Right lobe of liver (tissue), 6 donors: ENCODE results near the gene PLBD2. TPM values are rescaled to one million over a fixed set of nuclear protein-coding genes. Genes with fewer than 3 reads are reported as not detected.

Experiments used
- ATAC-seq, 4 donors: fragments of 200-7000 bp; cut with Tn5 transposase; one replicate each; pipeline ENCODE4 v1.9.1; 2020; ENCODE audit warnings: mild to moderate bottlenecking in 4 of 4, moderate library complexity in 4 of 4
- DNase-seq, 3 donors: peaks; one replicate each; pipeline ENCODE4 v3.0.0-alpha.2; 2020
- H3K27ac ChIP-seq, 3 donors: fragments of 200-600 bp; one replicate each; pipeline ENCODE4 v1.8.0; 2022
- H3K27me3 ChIP-seq, 2 donors: fragments of 200-600 bp; one replicate each; pipeline ENCODE4 v1.8.0; 2022
- H3K36me3 ChIP-seq, 4 donors: fragments of 200-600 bp; sonication (generic) in 1 of 4; one replicate each; pipeline versions ENCODE4 v1.5.1 to v1.8.0; 2017 to 2022; ENCODE audit warnings: control low read depth in 1 of 4
- H3K4me1 ChIP-seq, 4 donors: fragments of 200-600 bp; sonication (generic) in 1 of 4; one replicate each; pipeline versions ENCODE4 v1.5.1 to v1.8.0; 2017 to 2022; ENCODE audit warnings: control low read depth in 1 of 4
- H3K4me3 ChIP-seq, 3 donors: fragments of 200-600 bp; one replicate each; pipeline ENCODE4 v1.8.0; 2022
- H3K9me3 ChIP-seq, 4 donors: fragments of 200-600 bp; sonication (generic) in 1 of 4; one replicate each; pipeline versions ENCODE4 v1.5.1 to v1.8.0; 2017 to 2022; ENCODE audit warnings: control low read depth in 1 of 4
- POLR2A ChIP-seq: fragments of 450-650 bp; IDR thresholded peaks from one replicate; pipeline ENCODE4 v1.6.1; 2017; ENCODE audit warnings: antibody characterized with exemption, mild to moderate bottlenecking
- WGBS: methylation state at CpG from one replicate; pipeline ENCODE4 v1.1.6; 2018; ENCODE audit warnings: low coverage, low lambda C conversion rate; ENCODE audit not compliant: insufficient coverage; ENCODE audit errors: missing lambda C conversion rate; 5-methylcytosine and 5-hydroxymethylcytosine counted together
- intact Hi-C, 2 donors: fragments of 100-400 bp; cut with DNase I; formaldehyde crosslinking; loops; one replicate each; pipeline versions ENCODE4 v1.11.2 to v1.14.1; 2022
- total RNA-seq, 6 experiments: library from RNA; depleted of rRNA in 2 of 6; stranded (reverse); fragments of >200 nt in 2 of 6; fragmentation: NEBNext Ultra II Directional in 3 of 6; extraction: Animal tissue kit (Norgen Biotek cat#: 25700) in 3 of 6; gene quantifications; one replicate each; pipeline versions ENCODE4 v1.1.0 to v1.2.4, GENCODE V29; 2016 to 2023
- TF ChIP-seq, protein P1 (sequence below), 4 donors: fragments of 200-600 bp in 3 of 4; fragments of 450-650 bp in 1 of 4; IDR thresholded peaks; one replicate each; pipeline versions ENCODE4 v1.5.1 to v1.8.0; 2016 to 2022; ENCODE audit warnings: antibody characterized with exemption in 4 of 4, mild to moderate bottlenecking in 2 of 4
- donor health status: DM: no; HTN: yes; CAD: no.
- donor health status: DM: no; HTN: no; CAD: no.
- donor health status: DM: no; HTN: no; CAD: no.
- donor health status: DM: no; HTN: yes; CAD: no.
- donor health status: DM: no; HTN: yes; CAD: no.

The PLBD2 gene
- total RNA-seq, 6 experiments from 2014 or later, result 18.4 to 34.1 (median 28.8) TPM

DNA sequence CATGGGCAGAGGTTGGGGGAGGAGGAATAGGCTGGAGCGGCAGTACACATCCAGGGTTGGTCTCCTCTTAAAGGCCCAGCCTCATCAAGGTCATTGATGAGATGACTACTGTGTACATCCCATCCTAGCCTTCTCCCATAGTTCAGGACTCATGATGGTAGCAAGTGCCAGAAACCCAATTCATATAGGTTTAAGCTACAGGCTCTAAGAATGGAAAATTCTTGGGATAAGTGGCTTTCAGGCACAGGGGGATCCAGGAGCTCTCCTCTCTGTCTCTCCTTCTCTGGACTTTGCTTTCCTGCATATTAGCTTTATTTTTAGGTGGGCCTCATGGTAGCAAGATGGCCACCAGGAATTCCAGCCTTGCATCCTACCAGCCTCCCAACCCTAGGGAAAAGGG, 70.1 kb downstream of the PLBD2 start:
- intact Hi-C loops, result loop anchor here in 1 of 2 donors (5.0 kb wide), 1 partner anchor 116 kb away; no protein-coding TSS in a partner anchor
- peaks cover 0 to 2% (median 0%) of the 10 kb centered on the region in 4 donors for H3K4me1 ChIP-seq
- no peak for ATAC-seq
- H3K36me3 ChIP-seq, result no peaks in the 10 kb centered on the region
- H3K4me3 ChIP-seq, result no peak overlapping the region
- no CpG with 5 or more reads among the region's 1 CpG for WGBS
- no peaks in the 10 kb centered on the region for H3K9me3 ChIP-seq
- TF ChIP-seq, protein P1, sequence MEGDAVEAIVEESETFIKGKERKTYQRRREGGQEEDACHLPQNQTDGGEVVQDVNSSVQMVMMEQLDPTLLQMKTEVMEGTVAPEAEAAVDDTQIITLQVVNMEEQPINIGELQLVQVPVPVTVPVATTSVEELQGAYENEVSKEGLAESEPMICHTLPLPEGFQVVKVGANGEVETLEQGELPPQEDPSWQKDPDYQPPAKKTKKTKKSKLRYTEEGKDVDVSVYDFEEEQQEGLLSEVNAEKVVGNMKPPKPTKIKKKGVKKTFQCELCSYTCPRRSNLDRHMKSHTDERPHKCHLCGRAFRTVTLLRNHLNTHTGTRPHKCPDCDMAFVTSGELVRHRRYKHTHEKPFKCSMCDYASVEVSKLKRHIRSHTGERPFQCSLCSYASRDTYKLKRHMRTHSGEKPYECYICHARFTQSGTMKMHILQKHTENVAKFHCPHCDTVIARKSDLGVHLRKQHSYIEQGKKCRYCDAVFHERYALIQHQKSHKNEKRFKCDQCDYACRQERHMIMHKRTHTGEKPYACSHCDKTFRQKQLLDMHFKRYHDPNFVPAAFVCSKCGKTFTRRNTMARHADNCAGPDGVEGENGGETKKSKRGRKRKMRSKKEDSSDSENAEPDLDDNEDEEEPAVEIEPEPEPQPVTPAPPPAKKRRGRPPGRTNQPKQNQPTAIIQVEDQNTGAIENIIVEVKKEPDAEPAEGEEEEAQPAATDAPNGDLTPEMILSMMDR (IDR thresholded peaks at IDR 0.05), result no peak
- no peak for TF ChIP-seq POLR2A
- no peaks in the 10 kb centered on the region for H3K27me3 ChIP-seq
- no peak overlapping the region for H3K27ac ChIP-seq
- DNase-seq, result no peak

DNA sequence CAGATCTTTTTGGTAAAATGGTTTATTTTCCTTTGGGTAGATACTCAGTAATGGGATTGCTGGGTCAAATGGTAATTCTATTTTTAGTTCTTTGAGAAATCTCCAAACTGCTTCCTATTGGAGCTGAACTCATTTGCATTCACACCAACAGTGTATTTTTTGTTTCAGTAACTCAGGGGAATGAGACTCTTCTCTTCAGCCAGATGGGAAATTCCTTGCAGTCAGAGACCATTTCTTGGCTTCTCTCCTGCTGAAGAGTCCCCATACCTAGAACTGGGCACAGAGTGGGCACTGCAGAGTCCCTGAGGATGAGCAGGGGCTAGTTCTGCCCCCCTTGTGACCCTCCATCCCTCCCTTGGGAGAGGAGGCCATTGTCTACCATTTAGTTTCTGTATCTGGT, 74.6 kb downstream of the PLBD2 start:
- DNase-seq (no peak), ATAC-seq (no peak)
- no peaks in the 10 kb centered on the region for H3K9me3 ChIP-seq
- TF ChIP-seq POLR2A, result no peak
- TF ChIP-seq, protein P1 (IDR thresholded peaks at IDR 0.05), result no peak
- no peak overlapping the region for H3K4me3 ChIP-seq
- no peak overlapping the region for H3K27ac ChIP-seq
- no peaks in the 10 kb centered on the region for H3K27me3 ChIP-seq
- no peaks in the 10 kb centered on the region for H3K36me3 ChIP-seq
- H3K4me1 ChIP-seq, result no peaks in the 10 kb centered on the region
- intact Hi-C loops, result loop anchor here (10.0 kb wide), 2 partner anchors 118 to 238 kb away; no protein-coding TSS in a partner anchor

DNA sequence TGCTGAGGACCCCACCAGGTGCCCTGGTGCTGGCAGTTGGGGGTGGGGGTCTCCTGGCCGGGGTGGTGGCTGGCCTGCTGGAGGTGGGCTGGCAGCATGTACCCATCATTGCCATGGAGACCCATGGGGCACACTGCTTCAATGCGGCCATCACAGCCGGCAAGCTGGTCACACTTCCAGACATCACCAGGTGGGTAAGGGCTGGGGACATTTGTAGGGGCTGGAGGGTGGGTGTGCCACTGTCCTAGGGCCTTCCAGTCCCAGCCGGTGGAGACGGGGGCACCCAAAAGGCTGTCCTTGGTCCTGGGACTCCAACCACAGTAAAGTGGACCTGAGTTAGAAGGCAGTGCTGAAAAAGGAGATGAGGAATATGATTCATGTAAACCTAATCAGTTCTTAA, 77.0 kb downstream of the PLBD2 start:
- Histone ChIP-seq H3K4me1 (no peaks in the 10 kb centered on the region), H3K4me3 (no peak overlapping the region), H3K27me3 (no peaks in the 10 kb centered on the region), H3K9me3 (no peaks in the 10 kb centered on the region), H3K36me3 (no peaks in the 10 kb centered on the region), H3K27ac (no peak overlapping the region)
- no peak for TF ChIP-seq POLR2A
- WGBS, result 90% methylated on average over 4 of the region's 5 CpGs
- DNase-seq (no peak), ATAC-seq (no peak)
- intact Hi-C loops, result loop anchor here (10.0 kb wide), 2 partner anchors 121 to 241 kb away; no protein-coding TSS in a partner anchor

DNA sequence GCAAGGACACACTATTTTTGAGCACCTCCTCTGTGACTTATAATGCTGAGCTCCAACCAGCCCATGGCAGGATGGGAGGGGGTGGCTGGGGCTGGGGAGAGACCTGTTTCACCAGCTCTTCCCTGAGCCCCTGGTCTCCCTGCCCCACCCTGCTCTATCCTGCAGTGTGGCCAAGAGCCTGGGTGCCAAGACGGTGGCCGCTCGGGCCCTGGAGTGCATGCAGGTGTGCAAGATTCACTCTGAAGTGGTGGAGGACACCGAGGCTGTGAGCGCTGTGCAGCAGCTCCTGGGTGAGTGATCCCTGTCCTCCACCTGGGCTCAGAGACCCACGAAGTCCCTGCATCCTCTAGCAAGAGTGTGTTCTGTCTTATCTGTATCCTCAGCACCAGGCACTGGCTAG, 78.2 kb downstream of the PLBD2 start:
- no peaks in the 10 kb centered on the region for H3K36me3 ChIP-seq
- ATAC-seq, result no peak
- no peaks in the 10 kb centered on the region for H3K27me3 ChIP-seq
- no peak overlapping the region for H3K4me3 ChIP-seq
- TF ChIP-seq, protein P1 (IDR thresholded peaks at IDR 0.05), result no peak
- no peak for TF ChIP-seq POLR2A
- intact Hi-C loops, result loop anchor here (10.0 kb wide), 2 partner anchors 122 to 242 kb away; no protein-coding TSS in a partner anchor
- H3K9me3 ChIP-seq, result no peaks in the 10 kb centered on the region
- WGBS, result 70% methylated on average over 3 of the region's 6 CpGs
- no peak overlapping the region for H3K27ac ChIP-seq
- H3K4me1 ChIP-seq, result no peaks in the 10 kb centered on the region
- no peak for DNase-seq

DNA sequence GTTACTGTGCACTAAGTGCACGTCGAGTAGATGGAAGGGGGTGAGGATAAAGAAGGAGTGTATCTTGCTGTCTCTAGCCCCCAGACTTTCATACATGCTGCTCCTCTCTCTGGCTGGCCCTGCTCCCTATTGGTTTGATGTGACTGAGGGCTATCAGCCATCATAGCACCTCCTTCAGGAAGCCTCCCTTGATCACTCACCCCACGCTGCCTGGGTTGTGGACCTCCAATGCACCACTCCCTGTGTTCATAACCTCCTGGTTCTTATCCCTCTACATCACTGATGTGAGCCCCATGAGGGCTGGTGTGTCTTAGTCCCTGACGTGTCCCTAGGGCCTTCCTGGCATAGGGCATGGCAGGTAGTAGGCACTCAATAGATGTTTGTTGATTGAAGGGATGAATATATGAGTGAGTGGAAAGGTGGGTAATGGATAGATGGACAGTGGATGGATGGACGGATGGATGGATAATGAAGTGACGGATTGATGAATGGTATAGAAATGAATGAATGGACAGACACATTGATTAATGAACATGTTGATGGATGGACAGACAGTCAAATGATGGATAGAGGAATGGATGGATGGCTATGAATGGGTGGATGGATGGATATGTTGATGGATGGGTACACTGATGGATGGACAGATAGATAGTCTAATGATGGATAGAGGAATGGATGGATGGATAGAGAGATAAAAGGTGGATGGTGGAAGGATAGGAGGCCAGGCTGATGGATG, 78.8 kb downstream of the PLBD2 start:
- H3K4me1 ChIP-seq, result no peaks in the 10 kb centered on the region
- no peak for DNase-seq
- 87% methylated on average over 5 of the region's 6 CpGs for WGBS
- H3K36me3 ChIP-seq, result no peaks in the 10 kb centered on the region
- ATAC-seq, result no peak
- H3K27ac ChIP-seq, result no peak overlapping the region
- TF ChIP-seq, protein P1 (IDR thresholded peaks at IDR 0.05), result no peak
- TF ChIP-seq POLR2A, result no peak
- intact Hi-C loops, result loop anchor here (10.0 kb wide), 2 partner anchors 122 to 242 kb away; no protein-coding TSS in a partner anchor
- no peaks in the 10 kb centered on the region for H3K27me3 ChIP-seq
- no peak overlapping the region for H3K4me3 ChIP-seq
- H3K9me3 ChIP-seq, result no peaks in the 10 kb centered on the region
